ENCODE results near the gene COMMD8.

COMMD8 gene

DNA sequence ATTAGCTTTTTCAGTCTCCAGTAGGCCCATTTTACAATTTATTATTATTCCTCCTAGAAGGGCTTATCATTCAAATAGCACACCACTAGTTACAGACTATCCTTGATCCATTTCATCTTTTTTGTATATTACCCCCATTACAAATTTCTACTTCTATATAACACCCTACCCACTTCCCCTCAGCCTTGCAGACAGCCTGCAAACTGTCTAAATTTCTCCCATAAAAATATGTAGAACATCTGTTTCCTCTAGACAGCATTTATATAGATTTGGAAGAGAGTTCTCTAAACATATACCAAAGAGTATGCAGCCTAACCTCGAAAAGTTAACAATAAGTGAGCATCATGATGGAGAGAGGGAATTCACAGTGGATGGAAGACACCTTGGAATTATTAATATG, 30.8 kb downstream of the COMMD8 start:
- TF ChIP-seq CTCF (IDR thresholded peaks at IDR 0.05; ENCODE audit: low read depth, low read length, missing control alignments) = no peak
- DNase-seq (ENCODE audit: extremely low read depth, low read depth) = no peak

GRCh38 chr4:47427935-47428334, 35.6 kb downstream of the COMMD8 start:
- H3K4me3 ChIP-seq (replicated peaks; ENCODE audit: low read depth, low read length) = no peak overlapping the region
- no peak for TF ChIP-seq CTCF (IDR thresholded peaks at IDR 0.05; ENCODE audit: low read depth, low read length, missing control alignments)
- DNase-seq (ENCODE audit: extremely low read depth, low read depth) = no peak

More for the DNA sequence above, 30.8 kb downstream of the COMMD8 start:
- H3K4me3 ChIP-seq (replicated peaks; ENCODE audit: low read depth, low read length) = no peak overlapping the region

GRCh38 chr4:47425628-47426027, 37.9 kb downstream of the COMMD8 start:
- DNase-seq (ENCODE audit: extremely low read depth, low read depth) = no peak
- H3K4me3 ChIP-seq (replicated peaks; ENCODE audit: low read depth, low read length) = no peak overlapping the region
- no peak for TF ChIP-seq CTCF (IDR thresholded peaks at IDR 0.05; ENCODE audit: low read depth, low read length, missing control alignments)

DNA sequence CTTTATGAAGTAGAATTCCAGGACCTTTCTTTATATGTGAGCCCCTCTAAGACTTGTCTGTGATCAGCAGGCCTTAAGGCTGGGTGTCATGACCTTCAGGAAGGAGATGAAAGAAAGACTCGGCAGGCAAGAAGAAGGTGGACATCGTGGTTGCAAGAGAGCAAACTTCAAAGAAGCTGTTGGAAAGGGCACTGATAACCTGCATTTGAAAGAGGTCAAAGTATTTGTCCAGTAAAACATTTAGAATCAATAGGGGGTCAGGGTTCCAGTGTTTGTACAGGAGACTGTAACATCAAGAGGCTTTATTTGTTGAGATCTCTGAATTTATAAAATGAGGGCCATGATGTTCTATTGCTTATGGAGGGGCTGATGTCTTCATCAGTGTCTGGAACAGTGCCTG, 44.2 kb downstream of the COMMD8 start:
- no peak for DNase-seq (ENCODE audit: extremely low read depth, low read depth)
- no peak for TF ChIP-seq CTCF (IDR thresholded peaks at IDR 0.05; ENCODE audit: low read depth, low read length, missing control alignments)
- H3K4me3 ChIP-seq (replicated peaks; ENCODE audit: low read depth, low read length) = no peak overlapping the region

DNA sequence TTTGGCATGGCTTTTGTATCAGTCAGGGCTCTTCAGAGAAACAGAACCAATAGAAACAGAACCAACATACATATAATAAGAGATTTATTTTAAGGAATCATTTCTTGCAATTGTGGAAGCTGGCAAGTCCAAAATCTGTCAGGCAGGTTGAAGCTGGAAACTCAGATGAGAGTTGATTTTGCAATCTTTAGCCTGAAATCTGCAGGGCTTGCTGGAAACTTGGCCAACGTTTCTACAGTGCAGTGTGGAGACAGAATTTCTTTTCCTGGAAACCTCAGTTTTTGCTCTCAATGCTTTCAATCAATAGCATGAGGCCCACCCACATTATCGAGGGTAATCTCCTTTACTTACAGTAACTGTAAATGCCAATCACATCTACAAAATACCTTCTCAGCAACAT, 45.4 kb downstream of the COMMD8 start:
- DNase-seq (ENCODE audit: extremely low read depth, low read depth) = no peak
- H3K4me3 ChIP-seq (replicated peaks; ENCODE audit: low read depth, low read length) = no peak overlapping the region
- no peak for TF ChIP-seq CTCF (IDR thresholded peaks at IDR 0.05; ENCODE audit: low read depth, low read length, missing control alignments)

DNA sequence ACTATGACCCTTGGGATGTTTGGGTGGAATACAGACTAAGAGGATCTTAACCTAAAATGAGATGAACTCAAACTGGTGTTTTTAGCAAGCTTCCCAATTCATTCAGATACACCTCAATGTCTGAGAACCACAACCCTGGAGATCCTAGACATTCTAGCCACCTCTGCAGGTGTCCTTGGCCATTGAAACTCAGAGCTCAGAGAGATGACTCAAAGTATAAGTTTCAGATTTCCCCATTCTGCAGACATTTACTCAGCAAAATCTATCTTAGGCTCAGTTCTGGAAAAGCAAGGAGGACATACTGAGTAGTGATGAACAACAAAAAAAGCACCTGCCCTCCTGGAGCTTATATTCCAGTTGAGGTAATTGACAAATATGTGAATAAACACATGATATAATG, 47.8 kb downstream of the COMMD8 start:
- no peak for TF ChIP-seq CTCF (IDR thresholded peaks at IDR 0.05; ENCODE audit: low read depth, low read length, missing control alignments)
- DNase-seq (ENCODE audit: extremely low read depth, low read depth) = no peak
- no peak overlapping the region for H3K4me3 ChIP-seq (replicated peaks; ENCODE audit: low read depth, low read length)

DNA sequence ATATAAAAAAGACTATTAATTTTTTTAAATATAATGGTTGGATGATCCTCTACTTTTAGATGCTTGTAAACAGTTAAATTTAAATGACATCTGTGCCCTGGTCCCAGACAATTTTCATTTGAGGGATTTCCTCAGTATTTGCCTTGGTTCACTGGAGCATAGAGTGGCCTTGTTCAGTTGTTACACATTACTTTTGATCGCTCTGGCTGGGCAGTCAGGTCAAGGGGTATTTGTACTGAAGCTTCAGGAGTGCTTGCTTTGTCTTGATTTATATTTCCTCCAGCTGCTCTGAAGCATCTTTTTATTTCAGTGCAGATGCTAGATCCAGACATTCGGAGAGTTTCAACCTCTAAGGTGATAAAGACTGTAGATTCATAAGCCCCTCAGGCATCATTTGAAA, 50.0 kb downstream of the COMMD8 start:
- DNase-seq (ENCODE audit: extremely low read depth, low read depth) = no peak

More for the DNA sequence above, 50.0 kb downstream of the COMMD8 start:
- no peak overlapping the region for H3K4me3 ChIP-seq (replicated peaks; ENCODE audit: low read depth, low read length)
- no peak for TF ChIP-seq CTCF (IDR thresholded peaks at IDR 0.05; ENCODE audit: low read depth, low read length, missing control alignments)

Measured in HFF-Myc (cell line).